ENCODE results near the gene CWF19L1.

DNA sequence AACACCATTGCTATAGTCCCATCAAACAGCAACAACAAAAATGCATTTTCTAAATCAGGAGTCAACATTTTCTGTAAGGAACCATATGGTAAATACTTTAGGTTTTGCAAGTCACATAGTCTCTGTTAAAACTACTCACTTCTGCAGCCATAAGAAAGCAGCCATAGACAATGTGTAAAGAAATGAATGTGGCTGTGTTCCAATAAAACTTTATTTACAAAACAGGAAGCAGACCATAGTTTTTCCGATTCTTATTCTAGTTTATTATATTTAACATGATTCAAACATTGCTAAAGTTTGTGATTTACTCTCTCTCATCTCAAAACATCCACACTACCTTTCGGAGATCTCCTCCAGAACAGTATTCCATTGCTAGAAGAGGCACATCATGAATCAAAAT is 44.9 kb downstream of the CWF19L1 start:
- TF ChIP-seq CTCF (IDR thresholded peaks at IDR 0.05): no peak
- no peak for TF ChIP-seq POLR2A (IDR thresholded peaks at IDR 0.05)
